ENCODE data around the gene UBE2L3. TPM values are rescaled to one million over a fixed set of nuclear protein-coding genes. Genes with fewer than 3 reads are reported as not detected.

The UBE2L3 gene
- total and polyA plus RNA-seq, 2 of the 8 experiments (the other 6 are each of a cell fraction or from before 2014, with no cell fraction given) = 63.5 to 90.0 TPM

- Histone ChIP-seq H3K27me3 (replicated peaks in 1 of 4; ENCODE audit: control insufficient read depth in 3 of 4, extremely low read depth in 1 of 4, insufficient read depth in 3 of 4, low read length in 3 of 4) (no peaks in the 10 kb centered on the region; a peak in 2 of 7 replicates), H4K20me1 (replicated peaks in 1 of 2; ENCODE audit: control insufficient read depth in 1 of 2, insufficient read depth in 2 of 2, low read length in 2 of 2) (peaks cover 0 to 5% of the 10 kb centered on the region in 2 experiments), H3K56ac (replicated peaks; ENCODE audit: insufficient read length, low read depth, low read length) (no peak overlapping the region), H3K9me3 (ENCODE audit: insufficient read depth in 2 of 2, low read depth in 1 of 2, low read length in 1 of 2) (no peaks in the 10 kb centered on the region; a peak in 1 of 4 replicates), H2BK12ac (ENCODE audit: low read depth, low read length) (no peak overlapping the region), H3K18ac (ENCODE audit: extremely low read depth, low read length) (no peak overlapping the region), H3K79me1 (ENCODE audit: low read depth, low read length) (no peaks in the 10 kb centered on the region), H4K8ac (ENCODE audit: extremely low read depth, insufficient read depth, low read length) (no peak overlapping the region; the same call in 1 of the 2 replicates), H4K5ac (ENCODE audit: insufficient read length, low read depth, low read length) (no peak overlapping the region), H3K36me3 (ENCODE audit: control insufficient read depth in 2 of 4, insufficient read depth in 4 of 4, low read length in 3 of 4) (peaks cover 0 to 1% (median 0%) of the 10 kb centered on the region in 4 experiments; a peak in 2 of 8 replicates), H2AK5ac (ENCODE audit: low read depth, low read length) (no peak overlapping the region), H3K9ac (replicated peaks in 1 of 4; ENCODE audit: extremely low read depth in 1 of 4, low read depth in 3 of 4, low read length in 3 of 4) (no peak overlapping the region), H2BK15ac (ENCODE audit: low read length) (no peak overlapping the region), H3K4me2 (ENCODE audit: insufficient read depth in 1 of 2, low read depth in 2 of 2, low read length in 2 of 2) (no peak overlapping the region), H3K4ac (replicated peaks; ENCODE audit: insufficient read length, low read depth, low read length) (no peak overlapping the region), H3K23me2 (ENCODE audit: low read depth, low read length) (no peaks in the 10 kb centered on the region; the same call in 1 of the 2 replicates), H2BK20ac (ENCODE audit: low read length) (no peak overlapping the region), H3K14ac (ENCODE audit: insufficient read length) (no peak overlapping the region), H2BK120ac (replicated peaks; ENCODE audit: low read depth, low read length) (no peak overlapping the region), H2AFZ (ENCODE audit: low read length) (no peak overlapping the region), H3K79me2 (ENCODE audit: control insufficient read depth in 1 of 2, insufficient read depth in 2 of 2, low read length in 2 of 2) (peaks cover 0 to under 1% of the 10 kb centered on the region in 2 experiments; a peak in 1 of 4 replicates), H3K23ac (ENCODE audit: insufficient read length) (no peak overlapping the region), H4K91ac (replicated peaks; ENCODE audit: insufficient read length, low read length) (no peak overlapping the region), H3K4me3 (ENCODE audit: extremely low read depth in 1 of 4, insufficient read depth in 2 of 4, low read depth in 3 of 4, low read length in 4 of 4) (no peak overlapping the region), H3K27ac (ENCODE audit: low read depth, low read length) (no peak overlapping the region), H3K4me1 (replicated peaks in 1 of 4; ENCODE audit: control insufficient read depth in 3 of 4, insufficient read depth in 4 of 4, low read length in 3 of 4) (peaks cover 0 to 3% (median 2%) of the 10 kb centered on the region in 4 experiments; a peak in 2 of 7 replicates), H2BK5ac (ENCODE audit: low read depth, low read length) (no peak overlapping the region)
- DNase-seq (ENCODE audit: low read depth in 1 of 2, low spot score in 2 of 2) = no peak
- FAIRE-seq = no peak
- POLR2A ChIA-PET (ENCODE audit: partially characterized antibody) = interaction anchor here (1.2 to 10.2 kb wide), 3 partner anchors 10 to 23 kb away, joined by 3 to 74 read pairs (median 5); partner anchors contain the start of gene SDF2L1
- 80% methylated on average over 4 of the region's 4 CpGs; no CpG with 5 or more reads in 1 of the 2 experiments for WGBS, 2 experiments (ENCODE audit: extremely low coverage in 1 of 2, insufficient coverage in 1 of 2, insufficient read length in 1 of 2, insufficient replicate concordance in 2 of 2, low coverage in 1 of 2, low lambda C conversion rate in 2 of 2, missing lambda C conversion rate in 1 of 2)
- CTCF ChIA-PET (ENCODE audit: partially characterized antibody) = interaction anchor here (22.2 to 24.1 kb wide), 2 partner anchors 6 to 9 kb away, joined by 499 read pairs; partner anchors contain the start of genes CCDC116, SDF2L1 and YDJC
- TF ChIP-seq POLR2AphosphoS5 (IDR thresholded peaks at IDR 0.05; ENCODE audit: low read depth, low read length) (no peak), CBX5 (IDR thresholded peaks at IDR 0.05; ENCODE audit: low read depth, low read length) (no peak), TEAD4 (IDR thresholded peaks at IDR 0.05; ENCODE audit: low read depth, low read length) (no peak), TCF12 (IDR thresholded peaks at IDR 0.05; ENCODE audit: low read depth, low read length) (no peak), EZH2 (IDR thresholded peaks at IDR 0.05; ENCODE audit: low read depth, low read length, severe bottlenecking) (no peak), ASH2L (IDR thresholded peaks at IDR 0.05; ENCODE audit: low read length) (no peak), EGR1 (IDR thresholded peaks at IDR 0.05; ENCODE audit: borderline replicate concordance, low read depth, low read length) (no peak), JUN (IDR thresholded peaks at IDR 0.05; ENCODE audit: low read depth, low read length) (no peak), CREB1 (IDR thresholded peaks at IDR 0.05) (no peak), TBP (IDR thresholded peaks at IDR 0.05; ENCODE audit: low read depth, low read length) (no peak), CTCF (IDR thresholded peaks at IDR 0.05; ENCODE audit: control extremely low read depth in 1 of 3, insufficient read depth in 1 of 3, low read depth in 1 of 3, low read length in 3 of 3) (no peak), NANOG (IDR thresholded peaks at IDR 0.05; ENCODE audit: insufficient read depth, low read depth, low read length, poor library complexity, severe bottlenecking) (no peak)
Observed at GRCh38 chr22:21633481-21633880, 66.0 kb downstream of the UBE2L3 start.
